Upper lobe of left lung (tissue), 4 donors: ENCODE results near the gene HASPIN.

ENCODE experiments used
- CTCF ChIP-seq, 6 experiments: fragments of 450-650 bp in 4 of 6; fragments of 200-600 bp in 2 of 6; sonication (generic) in 2 of 6; IDR thresholded peaks; one replicate each; pipeline ENCODE4 v1.5.1; 2016 to 2019; ENCODE audit warnings: antibody characterized with exemption in 6 of 6
- EP300 ChIP-seq, 4 donors: sonication (generic); formaldehyde crosslinking; IDR thresholded peaks; one replicate each; pipeline ENCODE4 v1.5.1; 2017; ENCODE audit warnings: antibody characterized with exemption in 4 of 4, control low read depth in 2 of 4
- POLR2A ChIP-seq, 4 donors: fragments of 450-650 bp; IDR thresholded peaks; one replicate each; pipeline ENCODE4 v1.5.1; 2016 to 2017; ENCODE audit warnings: antibody characterized with exemption in 4 of 4, mild to moderate bottlenecking in 2 of 4

GRCh38 chr17:3727041-3727440, 3.3 kb downstream of the HASPIN start:
- TF ChIP-seq EP300 (IDR thresholded peaks at IDR 0.05) (no peak), CTCF (IDR thresholded peaks at IDR 0.05) (no peak), POLR2A (IDR thresholded peaks at IDR 0.05) (no peak)
